Measurements from ENCODE around the gene GRK4.
"Not testable (repeated sequence)": the region's sequence is repeated elsewhere in the genome, so short reads cannot be mapped to it uniquely, and the experiment has no call there.

GRK4 gene

GRCh38 chr4:2941138-2942036 lies 22.0 kb upstream of the GRK4 start:
- DNase-seq (ENCODE audit: low read depth in 3 of 3): no peak

DNA sequence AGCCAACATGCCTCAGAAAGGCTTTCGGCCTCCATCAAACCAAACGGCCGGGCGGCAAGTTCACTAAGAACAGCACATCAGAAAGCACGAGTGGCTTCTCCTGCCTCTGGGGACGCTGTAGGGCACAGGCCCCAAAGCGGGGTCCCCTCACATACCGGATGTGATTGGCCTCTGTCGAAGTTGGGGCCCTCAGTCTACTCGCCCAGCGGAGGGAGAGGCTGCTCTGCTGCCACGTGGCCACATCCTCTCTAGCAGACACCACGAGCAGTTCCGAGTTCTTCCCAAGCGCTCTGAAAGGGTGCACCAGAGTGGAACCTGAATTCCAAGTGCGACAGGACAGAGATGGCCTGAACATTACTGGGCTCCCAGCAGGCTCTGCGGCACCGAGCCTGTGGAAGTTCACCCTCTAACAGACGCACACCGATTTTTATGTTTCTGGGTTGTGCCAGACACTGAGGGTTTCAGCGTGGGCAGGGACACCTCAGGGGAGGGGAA lies 21.3 kb upstream of the GRK4 start:
- no peak for DNase-seq (ENCODE audit: low read depth in 3 of 3)

DNA sequence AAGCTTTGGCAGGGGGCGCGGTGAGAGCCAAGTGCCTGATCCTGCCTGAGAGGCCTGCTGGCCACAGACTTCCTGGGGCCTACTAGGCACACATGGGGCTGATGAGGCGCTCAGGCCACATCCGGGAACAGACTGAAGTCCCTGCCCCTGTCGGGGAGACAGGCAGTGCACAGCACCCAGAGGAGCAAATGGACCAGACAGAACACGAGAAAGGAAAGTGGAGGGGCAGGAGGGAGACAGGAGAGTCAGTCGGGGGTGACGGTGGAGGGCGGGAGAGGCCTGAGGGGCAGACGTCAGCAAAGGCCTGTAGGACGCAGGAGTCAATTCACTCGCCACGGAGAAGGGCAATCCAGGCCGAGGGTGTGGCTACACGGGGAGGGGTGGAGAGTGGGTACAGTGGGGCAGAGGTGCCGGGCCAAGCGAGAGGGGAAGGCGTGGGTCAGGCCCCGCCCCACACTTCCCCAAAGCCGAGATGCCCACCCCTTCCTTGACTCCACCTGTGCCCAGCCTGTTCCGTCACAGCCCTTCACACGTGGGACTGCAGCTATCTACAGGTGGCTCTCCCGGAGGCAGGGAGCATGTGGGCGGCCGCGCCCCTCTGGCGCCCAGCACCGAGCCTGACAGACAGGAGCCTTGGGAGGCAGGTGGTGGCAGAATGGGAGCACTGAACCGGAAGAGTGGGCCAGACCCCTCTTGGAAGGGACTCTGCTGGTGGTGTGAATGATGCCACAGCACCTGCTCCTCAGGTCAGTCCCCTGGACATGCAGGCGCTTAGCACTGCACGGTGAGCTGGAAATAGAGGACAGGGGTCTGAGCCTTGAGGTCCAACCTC lies 20.6 kb upstream of the GRK4 start:
- DNase-seq (ENCODE audit: low read depth in 3 of 3): no peak

GRCh38 chr4:2943364-2944090 lies 19.8 kb upstream of the GRK4 start:
- DNase-seq (ENCODE audit: low read depth in 3 of 3): no peak

GRCh38 chr4:2944091-2944482 lies 19.3 kb upstream of the GRK4 start:
- DNase-seq (ENCODE audit: low read depth in 3 of 3): no peak

DNA sequence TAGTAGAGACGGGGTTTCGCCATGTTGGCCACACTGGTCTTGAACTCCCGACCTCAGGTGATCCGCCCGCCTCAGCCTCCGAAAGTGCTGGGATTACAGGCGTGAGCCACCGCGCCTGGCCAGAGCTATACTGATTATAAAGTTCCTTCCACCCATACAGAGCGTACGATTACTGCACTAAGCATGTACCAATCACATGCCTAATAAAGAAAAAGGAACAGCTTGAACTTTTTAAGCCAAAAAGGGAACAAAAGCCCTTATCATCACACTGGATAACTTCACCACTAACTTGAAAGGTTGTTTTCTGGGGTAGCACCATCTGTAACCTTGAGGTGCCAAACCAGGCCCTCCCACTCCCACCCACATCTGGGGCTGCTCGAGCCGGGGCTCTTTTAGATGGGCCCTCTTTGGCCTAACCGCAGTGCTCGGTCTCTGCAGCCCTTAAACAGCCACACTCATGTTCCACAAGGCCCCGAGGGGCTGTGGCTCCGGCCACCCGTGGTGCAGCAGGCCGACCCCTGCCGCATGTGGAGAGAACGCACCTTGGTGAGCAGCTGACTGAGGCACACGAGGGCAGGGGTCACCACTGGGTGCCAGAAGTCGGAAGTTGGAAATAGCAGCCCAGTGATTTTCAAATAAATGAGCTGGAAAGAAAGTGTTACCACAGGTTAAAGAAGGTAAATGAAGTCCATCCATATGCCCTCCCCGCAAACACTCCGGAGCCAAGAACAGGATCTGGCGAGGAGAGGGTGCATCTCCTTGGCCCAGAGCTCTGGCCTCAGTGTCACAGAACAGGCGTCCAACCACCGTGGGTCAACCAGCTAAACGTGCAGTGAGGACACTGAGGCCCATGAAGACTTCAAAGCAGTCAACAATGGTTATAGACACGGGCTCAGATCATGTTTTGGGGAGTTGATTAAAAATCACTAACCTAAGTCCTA lies 18.5 kb upstream of the GRK4 start:
- no peak for DNase-seq (ENCODE audit: low read depth in 3 of 3)

DNA sequence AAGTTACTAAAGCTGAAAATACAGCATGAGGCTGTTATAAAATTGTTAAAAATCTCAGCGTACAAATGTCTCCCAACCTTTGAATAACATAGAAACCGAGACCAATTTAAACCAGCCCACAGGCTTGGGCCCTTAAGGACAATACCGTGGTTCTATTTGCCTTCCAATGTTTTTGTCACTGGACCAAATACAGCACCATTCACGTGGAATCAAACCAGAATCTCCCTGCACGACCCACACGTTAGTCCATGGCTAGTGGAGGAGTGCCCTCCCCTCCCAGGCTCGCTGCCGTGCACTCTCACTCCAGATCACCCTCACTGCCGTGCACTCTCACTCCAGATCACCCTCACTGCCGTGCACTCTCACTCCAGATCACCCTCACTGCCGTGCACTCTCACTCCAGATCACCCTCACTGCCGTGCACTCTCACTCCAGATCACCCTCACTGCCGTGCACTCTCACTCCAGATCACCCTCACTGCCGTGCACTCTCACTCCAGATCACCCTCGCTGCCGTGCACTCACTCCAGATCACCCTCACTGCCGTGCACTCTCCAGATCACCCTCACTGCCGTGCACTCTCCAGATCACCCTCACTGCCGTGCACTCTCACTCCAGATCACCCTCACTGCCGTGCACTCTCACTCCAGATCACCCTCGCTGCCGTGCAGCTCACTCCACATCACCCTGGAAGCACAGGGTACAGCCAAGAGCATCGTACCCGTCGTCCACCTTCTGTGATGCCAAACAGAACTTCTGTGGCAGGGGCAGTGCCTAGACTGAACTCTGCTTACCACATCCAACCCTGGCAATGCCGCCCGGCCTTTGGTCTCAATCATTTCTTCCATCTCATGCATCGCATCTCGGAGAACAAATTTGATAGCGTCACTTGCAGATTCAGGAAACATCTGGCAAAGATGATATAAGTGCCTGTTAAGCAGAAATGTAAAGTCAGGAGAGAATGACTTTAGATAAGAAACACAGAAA lies 17.5 kb upstream of the GRK4 start:
- not testable (repeated sequence) for DNase-seq (ENCODE audit: low read depth in 3 of 3)

DNA sequence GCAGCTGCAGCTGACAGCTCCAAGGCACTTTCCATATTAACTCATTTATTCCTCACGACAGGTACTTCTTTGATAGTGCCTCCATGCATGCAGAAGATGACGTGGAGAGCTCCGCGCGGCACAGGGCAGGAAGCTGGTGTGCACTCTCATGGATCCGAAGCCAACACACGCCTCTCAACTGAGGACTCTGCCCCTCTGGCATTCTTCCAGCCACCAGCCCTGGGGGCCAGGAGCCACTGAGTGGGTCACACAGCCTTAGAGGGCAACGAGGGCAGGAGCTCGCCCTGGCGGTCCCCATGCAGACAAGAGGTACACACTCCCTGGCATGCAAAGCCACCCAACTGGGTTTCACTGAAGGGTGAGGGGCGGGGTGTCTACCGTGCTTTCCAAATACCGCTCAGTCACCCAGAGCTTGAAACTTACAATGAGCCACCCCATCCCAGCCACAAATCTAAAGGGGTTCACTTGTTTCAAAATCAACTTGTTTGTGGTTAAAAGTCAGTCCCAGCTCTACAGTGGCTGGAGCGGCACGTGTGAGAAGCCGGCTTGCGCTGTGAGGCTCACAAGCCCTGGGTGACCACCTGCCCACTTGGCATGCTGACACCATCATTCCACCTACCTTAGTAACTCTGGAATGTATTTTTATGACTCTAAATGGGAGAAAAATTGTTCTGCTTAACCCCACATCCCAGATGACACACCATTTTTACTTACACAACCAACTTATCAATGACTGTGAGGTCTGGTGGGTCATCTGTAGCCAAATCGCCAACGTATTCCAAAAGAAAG lies 16.4 kb upstream of the GRK4 start:
- DNase-seq (ENCODE audit: low read depth in 3 of 3): no peak

DNA sequence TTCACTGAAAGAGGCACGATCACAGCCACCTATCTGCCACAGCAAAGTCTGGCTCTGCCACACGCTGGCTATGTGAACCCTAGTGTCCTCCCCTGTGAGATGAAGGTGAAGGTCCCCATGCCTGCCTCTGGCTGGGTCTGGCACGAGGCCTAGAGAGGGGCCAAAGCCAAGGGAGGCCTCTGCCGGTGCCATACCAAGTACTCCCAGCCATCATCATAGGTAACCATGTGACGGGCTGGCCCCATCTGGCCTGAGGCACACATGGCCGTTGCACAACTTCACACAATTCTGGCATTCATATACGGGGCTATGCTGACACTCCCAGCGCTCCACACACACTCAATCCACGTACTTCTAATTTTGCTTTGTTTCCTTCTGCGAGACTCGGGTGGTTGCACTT lies 15.4 kb upstream of the GRK4 start:
- no peak for DNase-seq (ENCODE audit: low read depth in 3 of 3)

- DNase-seq (ENCODE audit: low read depth in 3 of 3): no peak
These were observed 14.2 kb upstream of the GRK4 start for GRCh38 chr4:2948895-2949781.

GRCh38 chr4:2949782-2950125 lies 13.6 kb upstream of the GRK4 start:
- no peak for DNase-seq (ENCODE audit: low read depth in 3 of 3)

DNA sequence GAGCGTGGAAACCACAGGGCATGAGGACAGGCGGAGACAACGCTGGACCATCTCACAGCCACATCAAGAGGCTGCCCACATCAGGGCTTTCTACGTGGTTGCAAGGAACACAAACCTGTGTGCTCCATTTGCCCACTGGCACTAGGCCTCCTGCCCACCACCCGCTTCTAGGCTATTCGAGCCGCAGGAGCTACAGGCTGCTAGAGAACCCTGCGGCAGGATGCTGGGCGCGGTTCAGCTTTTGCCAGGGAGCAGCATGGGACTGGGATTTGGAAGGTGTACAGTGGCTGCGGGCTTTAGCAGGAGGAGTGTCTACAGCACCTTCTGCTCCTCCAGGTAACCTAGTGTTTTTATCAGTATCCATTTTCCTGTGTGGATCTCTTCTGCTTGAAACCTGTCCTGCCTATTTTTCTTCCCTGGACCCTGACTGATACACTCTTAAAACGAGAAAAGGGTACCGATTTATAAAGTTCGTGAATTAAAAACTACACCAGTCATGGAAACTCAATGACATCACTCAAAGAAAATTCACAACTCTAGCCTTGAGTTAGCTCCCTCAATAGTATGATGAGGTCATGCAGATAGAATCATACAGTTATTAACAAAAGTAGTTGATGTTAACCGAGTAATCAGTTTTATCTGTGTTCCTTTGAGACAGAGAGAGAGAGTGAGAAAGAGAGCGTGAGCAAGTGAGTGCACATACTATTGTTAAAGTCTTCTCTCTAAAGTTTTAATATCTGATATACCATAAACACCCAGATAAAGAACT lies 13.0 kb upstream of the GRK4 start:
- DNase-seq (ENCODE audit: low read depth in 3 of 3): no peak

- DNase-seq (ENCODE audit: low read depth in 3 of 3): no peak
These were observed 9.9 kb upstream of the GRK4 start for GRCh38 chr4:2953496-2953895.

- DNase-seq (ENCODE audit: low read depth in 3 of 3): peak in 2 of 3 experiments; percentile 60 to 85
These were observed 8.8 kb upstream of the GRK4 start for GRCh38 chr4:2954358-2955185.

- DNase-seq (ENCODE audit: low read depth in 3 of 3): not testable (repeated sequence)
These were observed 8.0 kb upstream of the GRK4 start for GRCh38 chr4:2955186-2956044.
